Breast epithelium (tissue), 4 donors: ENCODE results near the gene TASP1. TPM values are rescaled to one million over a fixed set of nuclear protein-coding genes. Genes with fewer than 3 reads are reported as not detected.
"Not testable (repeated sequence)": the region's sequence is repeated elsewhere in the genome, so short reads cannot be mapped to it uniquely, and the experiment has no call there.

Experiments
- DNase-seq, 2 donors: peaks; one replicate each; pipeline ENCODE4 v3.0.0-alpha.2; 2019; ENCODE audit warnings: low spot score in 2 of 2
- H3K27ac ChIP-seq, 2 donors: fragments of 200-600 bp; sonication (generic) in 1 of 2; one replicate each; pipeline ENCODE4 v1.5.1; 2016 to 2019; ENCODE audit warnings: mild to moderate bottlenecking in 1 of 2
- H3K27me3 ChIP-seq, 2 donors: fragments of 200-600 bp; sonication (generic) in 1 of 2; one replicate each; pipeline versions ENCODE4 v1.5.1 to v1.6.0; 2017 to 2019; ENCODE audit warnings: control low read depth in 1 of 2, mild to moderate bottlenecking in 1 of 2
- H3K36me3 ChIP-seq: fragments of 200-600 bp; one replicate; pipeline ENCODE4 v1.5.1; 2019
- H3K4me1 ChIP-seq, 2 donors: fragments of 200-600 bp; sonication (generic); one replicate each; pipeline ENCODE4 v1.5.1; 2016 to 2019; ENCODE audit warnings: control low read depth in 1 of 2
- H3K4me3 ChIP-seq, 3 donors: fragments of 200-600 bp; sonication (generic); 1 replicate in 2 of 3; 2 replicates in 1 of 3; pipeline ENCODE4 v1.5.1; 2016 to 2019; ENCODE audit warnings: mild to moderate bottlenecking in 3 of 3, moderate library complexity in 2 of 3
- H3K9me3 ChIP-seq, 2 donors: fragments of 200-600 bp; sonication (generic) in 1 of 2; one replicate each; pipeline ENCODE4 v1.5.1; 2016 to 2019; ENCODE audit warnings: control low read depth in 1 of 2
- CTCF ChIP-seq, 3 donors: fragments of 450-650 bp; IDR thresholded peaks; one replicate each; pipeline ENCODE4 v1.5.1; 2016 to 2017; ENCODE audit warnings: antibody characterized with exemption in 3 of 3, mild to moderate bottlenecking in 3 of 3, moderate library complexity in 3 of 3
- POLR2A ChIP-seq: fragments of 450-650 bp; IDR thresholded peaks from one replicate; pipeline ENCODE4 v1.6.1; 2016; ENCODE audit warnings: antibody characterized with exemption, mild to moderate bottlenecking, moderate library complexity
- POLR2AphosphoS5 ChIP-seq, 3 donors: sonication (generic); formaldehyde crosslinking; IDR thresholded peaks; one replicate each; pipeline ENCODE4 v1.6.1; 2017; ENCODE audit warnings: antibody characterized with exemption in 3 of 3
- intact Hi-C: fragments of 100-400 bp; cut with DNase I; formaldehyde crosslinking; loops from one replicate; pipeline ENCODE4 v1.15.1; 2023; ENCODE audit warnings: low total_unique reads
- total RNA-seq, 3 donors: library from RNA; depleted of rRNA; stranded (reverse); fragments of >200 nt; gene quantifications; one replicate each; pipeline ENCODE4 v1.1.0, GENCODE V29; 2016

Gene TASP1
- total RNA-seq, 3 donors from 2014 or later, result 12.0 to 26.1 (median 19.0) TPM

GRCh38 chr20:13611611-13612125 is 27.1 kb downstream of the TASP1 start:
- Histone ChIP-seq H3K36me3 (no peaks in the 10 kb centered on the region), H3K4me3 (no peak overlapping the region), H3K27me3 (no peaks in the 10 kb centered on the region), H3K4me1 (no peaks in the 10 kb centered on the region), H3K9me3 (no peaks in the 10 kb centered on the region), H3K27ac (no peak overlapping the region)
- no peak for DNase-seq
- no peak for TF ChIP-seq CTCF (IDR thresholded peaks at IDR 0.05)
- no peak for TF ChIP-seq POLR2A
- no peak for TF ChIP-seq POLR2AphosphoS5 (IDR thresholded peaks at IDR 0.05)
- intact Hi-C loops, result no loop called here

- Histone ChIP-seq H3K36me3 (no peaks in the 10 kb centered on the region), H3K4me1 (no peaks in the 10 kb centered on the region), H3K4me3 (no peak overlapping the region), H3K9me3 (no peaks in the 10 kb centered on the region), H3K27ac (no peak overlapping the region), H3K27me3 (no peaks in the 10 kb centered on the region)
- intact Hi-C loops, result no loop called here
- TF ChIP-seq POLR2AphosphoS5 (IDR thresholded peaks at IDR 0.05) (no peak), CTCF (IDR thresholded peaks at IDR 0.05) (no peak), POLR2A (no peak)
- DNase-seq, result no peak
Measured at GRCh38 chr20:13610184-13610583, 28.5 kb downstream of the TASP1 start.

- no peak overlapping the region for H3K4me3 ChIP-seq
- no peak for TF ChIP-seq POLR2A
- TF ChIP-seq CTCF (IDR thresholded peaks at IDR 0.05), result no peak
- no peak for TF ChIP-seq POLR2AphosphoS5 (IDR thresholded peaks at IDR 0.05)
- DNase-seq, result no peak
- intact Hi-C loops, result no loop called here
- no peak overlapping the region for H3K27ac ChIP-seq
- no peaks in the 10 kb centered on the region for H3K36me3 ChIP-seq
- no peaks in the 10 kb centered on the region for H3K27me3 ChIP-seq
- no peaks in the 10 kb centered on the region for H3K4me1 ChIP-seq
- H3K9me3 ChIP-seq, result no peaks in the 10 kb centered on the region
Measured at GRCh38 chr20:13608066-13608465, 30.7 kb downstream of the TASP1 start.

GRCh38 chr20:13593423-13593822 is 45.3 kb downstream of the TASP1 start:
- H3K9me3 ChIP-seq, H3K4me1 ChIP-seq, intact Hi-C loops, H3K36me3 ChIP-seq, H3K27me3 ChIP-seq, H3K27ac ChIP-seq, H3K4me3 ChIP-seq, DNase-seq: not testable (repeated sequence)

- intact Hi-C loops, result no loop called here
- no peak for DNase-seq
- no peak for TF ChIP-seq POLR2A
- no peak for TF ChIP-seq POLR2AphosphoS5 (IDR thresholded peaks at IDR 0.05)
Measured at GRCh38 chr20:13588049-13588448, 50.7 kb downstream of the TASP1 start.

GRCh38 chr20:13587370-13587769 is 51.4 kb downstream of the TASP1 start:
- Histone ChIP-seq H3K27me3 (no peaks in the 10 kb centered on the region), H3K36me3 (no peaks in the 10 kb centered on the region), H3K4me1 (no peaks in the 10 kb centered on the region), H3K4me3 (no peak overlapping the region), H3K9me3 (peaks cover 6 to 12% of the 10 kb centered on the region in 2 donors), H3K27ac (no peak overlapping the region)
- no peak for DNase-seq
- intact Hi-C loops, result no loop called here
- TF ChIP-seq POLR2AphosphoS5 (IDR thresholded peaks at IDR 0.05) (no peak), POLR2A (no peak)

More at GRCh38 chr20:13588049-13588448, 50.7 kb downstream of the TASP1 start:
- H3K27me3 ChIP-seq, result no peaks in the 10 kb centered on the region
- no peaks in the 10 kb centered on the region for H3K4me1 ChIP-seq
- H3K27ac ChIP-seq, result no peak overlapping the region
- no peaks in the 10 kb centered on the region for H3K36me3 ChIP-seq
- peaks cover 6 to 12% of the 10 kb centered on the region in 2 donors for H3K9me3 ChIP-seq
- H3K4me3 ChIP-seq, result no peak overlapping the region

- TF ChIP-seq CTCF (IDR thresholded peaks at IDR 0.05) (no peak), POLR2A (no peak), POLR2AphosphoS5 (IDR thresholded peaks at IDR 0.05) (no peak)
Measured at GRCh38 chr20:13586133-13586532, 52.6 kb downstream of the TASP1 start.

More at GRCh38 chr20:13586133-13586532, 52.6 kb downstream of the TASP1 start:
- Histone ChIP-seq H3K36me3 (no peaks in the 10 kb centered on the region), H3K9me3 (peaks cover 6 to 12% of the 10 kb centered on the region in 2 donors), H3K27ac (no peak overlapping the region), H3K4me3 (no peak overlapping the region), H3K4me1 (no peaks in the 10 kb centered on the region), H3K27me3 (no peaks in the 10 kb centered on the region)
- intact Hi-C loops, result no loop called here
- DNase-seq, result no peak
